Skeletal muscle tissue (tissue), 4 donors: ENCODE measurements around the gene RFX5. TPM values are rescaled to one million over a fixed set of nuclear protein-coding genes. Genes with fewer than 3 reads are reported as not detected.
A peak's percentile ranks its signal among the peaks of the same experiment; 100 is the strongest.

Experiments
- H3K27ac ChIP-seq: one replicate; pipeline ENCODE4 v1.7.0; 2013; ENCODE audit warnings: mild to moderate bottlenecking, low read depth, low read length, inconsistent platforms
- H3K27me3 ChIP-seq, 3 donors: one replicate each; pipeline ENCODE4 v1.7.0; 2013; ENCODE audit warnings: low read length in 3 of 3; ENCODE audit not compliant: control insufficient read depth in 3 of 3, insufficient read depth in 3 of 3
- H3K36me3 ChIP-seq, 3 donors: one replicate each; pipeline ENCODE4 v1.7.0; 2013; ENCODE audit warnings: low read length in 3 of 3; ENCODE audit not compliant: control insufficient read depth in 3 of 3, insufficient read depth in 3 of 3
- H3K4me1 ChIP-seq, 3 donors: one replicate each; pipeline ENCODE4 v1.7.0; 2013; ENCODE audit warnings: low read length in 3 of 3, mild to moderate bottlenecking in 3 of 3; ENCODE audit not compliant: control insufficient read depth in 3 of 3, insufficient read depth in 3 of 3
- H3K4me3 ChIP-seq, 3 donors: one replicate each; pipeline ENCODE4 v1.7.0; 2013; ENCODE audit warnings: low read length in 3 of 3
- H3K9ac ChIP-seq, 3 donors: one replicate each; pipeline ENCODE4 v1.7.0; 2013; ENCODE audit warnings: low read length in 3 of 3, mild to moderate bottlenecking in 3 of 3, moderate library complexity in 2 of 3, low read depth in 1 of 3
- H3K9me3 ChIP-seq, 3 donors: one replicate each; pipeline ENCODE4 v1.7.0; 2013; ENCODE audit warnings: low read length in 3 of 3; ENCODE audit not compliant: control insufficient read depth in 3 of 3
- total RNA-seq: library from RNA; depleted of rRNA; stranded (reverse); fragments of >200 nt; gene quantifications from one replicate; pipeline ENCODE4 v1.2.3, GENCODE V29; 2014
- donor health status: Osteomylitis.

Gene RFX5
- total RNA-seq, 1 donor from 2014 or later: 24.0 TPM

DNA sequence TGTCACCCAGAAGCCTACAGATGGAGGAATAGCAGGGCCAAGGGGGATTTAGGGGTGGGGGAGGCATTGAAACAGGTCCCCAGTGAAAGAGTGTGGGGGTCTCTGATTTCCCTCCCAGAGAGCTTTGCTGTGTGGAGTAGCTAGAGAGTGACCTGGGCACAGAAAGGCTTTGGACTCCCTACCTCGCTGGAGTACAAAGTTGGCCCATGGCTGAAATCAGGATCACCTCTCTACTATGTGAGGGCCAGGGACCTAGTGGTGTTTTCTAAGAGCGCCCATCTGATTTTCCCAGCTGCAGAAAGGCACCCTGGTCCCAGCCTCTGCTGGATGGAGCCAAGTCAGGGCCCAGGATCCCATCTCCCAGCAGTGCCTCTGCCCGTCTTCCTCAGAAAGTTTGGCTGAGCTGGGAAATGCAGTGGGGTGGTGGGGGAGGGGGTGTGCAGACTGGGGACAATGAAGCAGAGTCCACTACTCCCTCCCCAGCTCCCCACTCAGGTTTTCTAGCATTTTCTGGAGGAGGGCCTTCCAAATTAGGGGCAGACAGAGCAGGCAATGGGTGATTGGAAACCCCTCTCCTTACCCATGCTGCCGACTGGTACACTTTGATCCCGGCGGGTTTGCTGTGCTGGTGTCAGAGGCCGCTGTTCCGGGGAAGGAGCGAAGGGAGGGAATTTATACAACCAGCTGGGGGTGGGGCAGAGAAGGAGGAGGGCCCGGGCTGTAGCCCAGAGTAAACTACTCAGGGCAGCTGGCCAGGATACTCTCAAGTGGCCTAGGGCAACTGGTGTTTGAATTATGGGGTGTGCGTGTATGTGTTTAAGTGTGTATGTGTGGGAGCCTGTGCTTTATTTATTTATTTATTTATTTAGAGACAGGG lies 25.2 kb upstream of the RFX5 start, which contains the start of gene SELENBP1:
Gene SELENBP1, minus strand, starts transcription at position 648 of the 877 bp plus-strand sequence. Its CDS starts 64 bp downstream, at position 584.
- Histone ChIP-seq H3K36me3 (peaks cover 3 to 6% (median 6%) of the 10 kb centered on the region in 3 donors), H3K27me3 (no peaks in the 10 kb centered on the region), H3K27ac (peak within 1 kb of the TSS; percentile 49), H3K9ac (peak within 1 kb of the TSS; percentile 77 to 88 (median 86)), H3K9me3 (no peaks in the 10 kb centered on the region), H3K4me1 (peaks cover 48 to 52% (median 52%) of the 10 kb centered on the region in 3 donors), H3K4me3 (peak within 1 kb of the TSS; percentile 68 to 87 (median 80))

DNA sequence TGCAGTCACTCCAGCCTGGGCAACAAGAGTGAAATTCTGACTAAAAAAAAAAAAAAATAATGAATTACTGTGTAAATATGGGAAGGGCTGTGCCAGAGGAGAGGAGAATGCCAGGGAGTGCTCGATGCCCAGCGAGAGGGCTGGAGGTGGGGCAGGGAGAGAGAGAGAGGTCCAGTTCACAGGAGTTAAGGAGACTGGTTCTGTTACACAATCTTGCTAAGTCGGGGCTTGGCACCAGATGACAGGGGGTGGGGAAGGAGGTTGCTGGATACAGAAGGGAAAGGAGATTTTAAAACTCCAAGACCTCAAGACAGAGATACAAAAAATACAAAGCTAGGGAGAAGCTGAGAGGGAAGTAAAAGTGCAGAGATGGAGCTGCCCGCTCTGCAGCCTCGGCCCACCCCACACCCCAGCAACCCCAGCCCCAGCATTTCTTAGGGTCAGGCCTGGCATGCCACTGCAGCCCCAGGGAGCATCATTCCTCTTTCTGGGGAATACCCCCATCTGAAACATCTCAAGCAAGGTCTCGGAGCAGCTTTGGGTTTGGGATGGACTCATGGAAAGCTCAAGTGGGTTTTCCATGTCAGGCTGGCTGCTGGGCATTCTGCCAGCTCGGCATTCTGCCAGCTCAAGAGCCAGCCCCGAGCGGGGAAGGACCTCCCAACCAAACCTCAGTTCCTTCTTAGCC lies 24.5 kb upstream of the RFX5 start:
- H3K4me1 ChIP-seq: peaks cover 49 to 52% (median 52%) of the 10 kb centered on the region in 3 donors
- H3K9me3 ChIP-seq: no peaks in the 10 kb centered on the region
- H3K36me3 ChIP-seq: peaks cover 5 to 10% (median 9%) of the 10 kb centered on the region in 3 donors
- H3K4me3 ChIP-seq: peak overlapping the region; percentile 68 to 87 (median 80)
- peak overlapping the region; percentile 77 to 88 (median 86) for H3K9ac ChIP-seq
- no peaks in the 10 kb centered on the region for H3K27me3 ChIP-seq
- peak overlapping the region; percentile 49 for H3K27ac ChIP-seq

DNA sequence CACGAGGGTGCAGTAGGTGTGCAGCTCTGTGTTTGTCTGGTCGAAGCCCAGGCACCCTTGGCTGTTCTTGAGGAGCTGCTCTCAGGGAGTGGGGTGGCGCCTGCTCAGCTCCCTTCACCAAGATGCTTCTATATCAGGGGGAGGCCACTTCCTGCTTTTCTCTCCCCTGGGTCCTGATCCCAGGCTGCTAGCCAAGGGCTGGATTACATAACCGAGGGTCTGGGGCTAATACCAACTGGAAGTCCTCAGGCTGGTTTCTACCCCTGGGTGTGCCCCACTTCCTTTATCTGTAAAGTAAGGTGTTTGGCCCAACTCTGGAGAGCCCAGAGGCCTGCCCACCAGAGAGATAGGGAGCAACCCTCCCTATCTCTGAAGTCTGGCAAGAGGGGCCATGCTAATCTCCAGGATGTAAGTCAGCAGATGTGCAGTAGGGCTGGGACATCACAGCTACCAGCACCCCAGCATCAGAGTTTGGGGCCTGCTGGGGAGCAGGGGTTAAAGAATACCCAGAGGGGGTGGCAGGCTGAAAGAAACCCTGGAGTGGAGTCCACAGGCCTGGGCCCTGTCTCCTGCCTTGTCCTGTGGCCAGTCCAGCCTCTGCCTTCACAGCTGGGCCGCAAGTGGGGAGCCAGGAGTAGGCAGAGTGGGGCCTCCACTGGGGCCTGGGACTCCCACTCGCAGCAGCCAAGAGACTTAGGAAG lies 23.3 kb upstream of the RFX5 start:
- peak overlapping the region in 2 of 3 donors; percentile 51 to 57 for H3K9ac ChIP-seq
- H3K27me3 ChIP-seq: no peaks in the 10 kb centered on the region
- no peak overlapping the region for H3K4me3 ChIP-seq

DNA sequence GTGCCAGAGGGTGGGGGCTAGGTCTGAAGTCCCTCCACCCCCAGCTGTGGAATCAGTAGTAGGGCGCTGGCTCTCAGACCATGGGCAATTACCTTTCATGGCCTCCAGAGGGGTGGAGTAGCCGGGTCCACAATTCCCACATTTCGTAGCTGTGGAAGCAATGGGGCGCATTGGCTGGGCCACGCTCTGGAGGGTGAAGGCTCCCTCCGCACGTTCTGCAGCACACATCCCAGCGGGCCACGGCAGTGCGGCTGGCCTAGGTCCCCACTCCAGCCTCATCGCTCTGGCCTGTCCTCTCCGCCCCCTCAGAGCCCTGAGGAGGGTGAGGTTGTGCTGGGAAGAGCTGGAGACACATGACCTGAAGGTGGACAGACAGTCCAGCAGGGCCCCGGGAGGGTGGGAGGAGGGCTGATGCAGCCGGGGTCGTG lies 22.6 kb upstream of the RFX5 start:
- peaks cover 24 to 29% (median 28%) of the 10 kb centered on the region in 3 donors for H3K36me3 ChIP-seq
- no peaks in the 10 kb centered on the region for H3K27me3 ChIP-seq
- peak overlapping the region in 1 of 3 donors; percentile 57 for H3K9ac ChIP-seq
- no peaks in the 10 kb centered on the region for H3K9me3 ChIP-seq
- peak overlapping the region; percentile 65 for H3K27ac ChIP-seq
- H3K4me1 ChIP-seq: peaks cover 49 to 52% (median 52%) of the 10 kb centered on the region in 3 donors
- H3K4me3 ChIP-seq: peak overlapping the region in 1 of 3 donors; percentile 6

More for the DNA sequence above, 23.3 kb upstream of the RFX5 start:
- Histone ChIP-seq H3K27ac (peak overlapping the region; percentile 65), H3K9me3 (no peaks in the 10 kb centered on the region), H3K36me3 (peaks cover 16 to 21% (median 20%) of the 10 kb centered on the region in 3 donors), H3K4me1 (peaks cover 49 to 52% (median 52%) of the 10 kb centered on the region in 3 donors)

DNA sequence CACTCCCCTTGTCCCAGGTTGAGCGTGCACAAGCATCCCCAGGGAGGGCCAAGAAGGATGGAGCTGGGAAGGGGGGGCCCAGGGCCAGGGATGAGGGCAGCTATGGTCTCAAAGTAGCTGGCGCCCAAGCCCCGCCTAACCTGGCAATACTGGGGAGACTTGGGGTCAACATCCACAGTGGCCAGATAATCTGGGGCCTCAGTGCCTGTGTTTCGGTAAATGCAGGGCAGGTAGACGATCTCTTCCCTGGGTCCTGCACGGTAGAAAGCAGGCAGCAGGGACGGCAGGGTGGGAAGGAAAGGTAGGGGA lies 22.2 kb upstream of the RFX5 start:
- H3K27me3 ChIP-seq: no peaks in the 10 kb centered on the region
- peaks cover 27 to 32% (median 32%) of the 10 kb centered on the region in 3 donors for H3K36me3 ChIP-seq
- no peak overlapping the region for H3K9ac ChIP-seq
- no peak overlapping the region for H3K4me3 ChIP-seq
- H3K4me1 ChIP-seq: peaks cover 49 to 52% (median 52%) of the 10 kb centered on the region in 3 donors
- no peaks in the 10 kb centered on the region for H3K9me3 ChIP-seq
- no peak overlapping the region for H3K27ac ChIP-seq

DNA sequence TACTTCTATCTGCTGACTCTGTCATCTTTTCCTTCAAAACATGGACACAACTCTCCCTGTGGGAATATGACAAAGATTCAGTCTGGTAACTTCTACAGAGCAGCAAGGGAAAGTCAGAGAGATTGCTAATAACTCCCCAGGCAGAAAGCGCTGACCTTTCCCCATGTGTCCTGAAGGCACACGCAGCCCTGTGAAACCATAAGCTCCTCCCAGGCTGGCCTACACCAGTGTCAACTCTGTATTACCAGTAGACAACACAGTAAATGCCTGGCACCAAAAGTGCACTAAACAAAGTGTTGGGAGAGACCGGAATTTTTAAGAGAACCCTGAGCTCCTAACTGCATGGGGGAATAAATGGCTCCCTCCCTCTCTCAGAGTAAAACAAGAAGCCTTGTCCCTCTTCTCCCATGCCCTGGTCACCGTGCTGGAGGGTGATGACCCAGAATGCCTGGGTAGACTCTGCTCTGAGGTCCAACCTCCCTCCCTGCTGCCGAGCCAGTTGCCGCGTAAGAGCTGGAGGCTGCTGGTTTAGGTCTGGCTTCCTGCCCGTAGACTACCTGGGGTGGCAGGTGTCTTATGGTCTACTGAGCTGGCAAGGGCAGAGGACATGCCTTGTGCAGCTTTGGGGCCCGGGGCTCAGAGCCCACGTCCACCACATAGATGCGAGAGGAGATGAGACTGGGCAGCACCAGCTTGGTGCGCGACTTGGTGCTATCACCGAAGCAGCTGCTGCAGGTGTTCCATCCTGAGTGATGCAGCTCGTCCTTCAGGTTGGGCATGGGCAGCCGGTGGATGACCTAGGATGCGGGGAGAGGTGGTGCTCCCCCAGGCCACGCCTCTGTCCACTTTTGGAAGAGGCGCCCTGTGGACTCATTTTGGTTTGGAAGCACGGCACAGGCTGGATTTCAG lies 21.6 kb upstream of the RFX5 start:
- H3K4me3 ChIP-seq: no peak overlapping the region
- H3K9ac ChIP-seq: no peak overlapping the region
- peak overlapping the region; percentile 59 for H3K27ac ChIP-seq
- no peaks in the 10 kb centered on the region for H3K27me3 ChIP-seq
- H3K9me3 ChIP-seq: no peaks in the 10 kb centered on the region
- H3K36me3 ChIP-seq: peaks cover 31 to 39% (median 35%) of the 10 kb centered on the region in 3 donors
- peaks cover 49 to 52% (median 52%) of the 10 kb centered on the region in 3 donors for H3K4me1 ChIP-seq

DNA sequence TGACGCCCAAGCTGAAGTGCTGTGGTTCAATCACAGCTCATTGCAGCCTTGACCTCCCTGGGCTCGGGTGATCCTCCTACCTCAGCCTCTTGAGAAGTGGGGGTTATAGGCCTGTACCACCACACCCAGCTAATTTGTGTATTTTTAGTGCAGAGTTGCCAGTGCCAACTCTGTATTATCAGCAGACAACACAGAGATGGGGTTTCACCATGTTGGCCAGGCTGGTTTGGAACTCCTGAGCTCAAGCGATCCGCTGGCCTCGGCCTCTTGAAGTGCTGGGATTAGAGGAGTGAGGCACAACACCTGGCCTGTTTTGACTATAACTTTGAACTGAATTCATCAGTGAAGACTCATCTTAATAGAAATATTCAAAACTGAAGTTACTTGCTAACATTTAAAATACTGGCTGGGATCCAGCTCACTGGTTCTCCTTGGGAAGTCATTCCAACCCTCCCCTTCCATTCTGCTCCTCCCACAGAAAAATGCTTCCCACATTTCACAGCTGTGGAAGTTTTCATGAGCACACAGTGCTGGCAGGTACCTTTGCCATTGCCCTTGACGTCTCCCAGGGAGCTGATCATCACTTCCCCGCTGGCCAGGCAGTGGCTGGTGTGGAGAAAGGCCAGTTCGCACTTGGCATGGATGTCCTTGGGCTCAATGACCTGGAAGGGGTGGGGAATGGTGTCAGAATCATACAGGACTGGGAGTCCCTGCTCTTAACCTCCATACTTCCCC lies 20.8 kb upstream of the RFX5 start:
- H3K36me3 ChIP-seq: peaks cover 31 to 44% (median 38%) of the 10 kb centered on the region in 3 donors
- peak overlapping the region; percentile 59 for H3K27ac ChIP-seq
- peaks cover 47 to 52% (median 49%) of the 10 kb centered on the region in 3 donors for H3K4me1 ChIP-seq
- H3K27me3 ChIP-seq: no peaks in the 10 kb centered on the region
- no peaks in the 10 kb centered on the region for H3K9me3 ChIP-seq
- H3K4me3 ChIP-seq: no peak overlapping the region
- H3K9ac ChIP-seq: peak overlapping the region in 1 of 3 donors; percentile 25

DNA sequence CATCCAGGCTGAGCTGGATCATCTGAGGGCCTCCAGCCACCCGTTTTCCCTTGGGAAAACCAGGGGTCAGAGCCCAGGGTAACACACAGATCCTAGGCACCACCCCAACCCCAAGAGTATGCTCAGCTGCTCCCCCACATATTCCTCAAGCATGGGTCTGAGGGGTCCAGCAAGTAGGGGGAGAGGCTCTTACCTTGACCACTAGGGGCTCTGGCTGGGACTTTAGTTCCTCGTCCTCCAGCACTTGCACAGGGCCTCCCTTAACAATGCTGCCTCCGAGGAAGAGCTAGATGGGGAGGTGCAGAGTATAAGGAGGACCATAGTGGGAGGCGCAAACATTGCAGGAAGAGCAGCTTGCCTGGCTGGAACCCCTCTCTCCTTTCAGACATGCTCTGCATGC lies 17.9 kb upstream of the RFX5 start:
- Histone ChIP-seq H3K36me3 (peaks cover 31 to 47% (median 38%) of the 10 kb centered on the region in 3 donors), H3K27ac (no peak overlapping the region), H3K27me3 (no peaks in the 10 kb centered on the region), H3K9ac (no peak overlapping the region), H3K9me3 (no peaks in the 10 kb centered on the region), H3K4me3 (no peak overlapping the region), H3K4me1 (peaks cover 26 to 27% (median 26%) of the 10 kb centered on the region in 3 donors)
